Kidney epithelial cell (primary cell): ENCODE data around the gene SH3GL2. TPM values are rescaled to one million over a fixed set of nuclear protein-coding genes. Genes with fewer than 3 reads are reported as not detected.

Source experiments
- DNase-seq: peaks from one replicate; pipeline ENCODE4 v3.0.0-alpha.2; 2010; ENCODE audit warnings: low read depth
- H3K27me3 ChIP-seq: 2 replicates; pipeline ENCODE4 v1.6.0; 2011; ENCODE audit warnings: low read length; ENCODE audit not compliant: control insufficient read depth, insufficient read depth
- H3K36me3 ChIP-seq: 2 replicates; pipeline ENCODE4 v1.5.1; 2011; ENCODE audit warnings: low read length; ENCODE audit not compliant: control insufficient read depth, insufficient read depth
- H3K4me3 ChIP-seq: 2 replicates; pipeline ENCODE4 v1.5.1; 2011; ENCODE audit warnings: low read depth, mild to moderate bottlenecking, control low read depth, low read length
- CTCF ChIP-seq: IDR thresholded peaks from 2 replicates; pipeline ENCODE4 v1.5.1; 2011; ENCODE audit warnings: mild to moderate bottlenecking, moderate library complexity, low read length, control low read depth, inconsistent platforms; ENCODE audit not compliant: insufficient read depth, poor library complexity, severe bottlenecking
- total RNA-seq: library from RNA; depleted of rRNA; stranded (reverse); fragments of >200 nt; gene quantifications from 2 replicates; pipeline ENCODE4 v1.2.3, GENCODE V29; 2015

Gene SH3GL2
- total RNA-seq, 1 donor from 2014 or later: 3.5 TPM

DNA sequence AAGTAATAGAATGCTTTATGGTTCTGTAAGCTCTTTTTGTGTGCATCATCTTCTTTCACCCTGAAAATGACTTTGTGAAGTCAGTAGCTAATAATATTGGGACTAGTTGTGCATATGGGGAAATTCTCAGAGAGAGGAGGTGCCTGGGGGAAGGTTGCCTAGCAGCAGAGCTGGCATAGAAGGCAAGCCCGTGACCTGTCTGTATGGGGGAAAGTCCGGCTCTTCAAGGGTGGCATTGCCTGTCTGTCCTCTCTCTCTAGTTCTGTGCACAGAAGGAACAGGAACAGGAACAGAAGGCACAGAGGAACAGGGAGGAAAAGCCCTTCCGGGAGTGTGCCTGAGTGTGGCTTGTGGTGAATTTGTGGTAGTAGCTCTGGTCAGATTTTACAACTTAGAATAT is 33.1 kb downstream of the SH3GL2 start:
- H3K36me3 ChIP-seq: no peaks in the 10 kb centered on the region
- no peaks in the 10 kb centered on the region for H3K27me3 ChIP-seq
- no peak overlapping the region for H3K4me3 ChIP-seq
- TF ChIP-seq CTCF: no peak
- no peak for DNase-seq

DNA sequence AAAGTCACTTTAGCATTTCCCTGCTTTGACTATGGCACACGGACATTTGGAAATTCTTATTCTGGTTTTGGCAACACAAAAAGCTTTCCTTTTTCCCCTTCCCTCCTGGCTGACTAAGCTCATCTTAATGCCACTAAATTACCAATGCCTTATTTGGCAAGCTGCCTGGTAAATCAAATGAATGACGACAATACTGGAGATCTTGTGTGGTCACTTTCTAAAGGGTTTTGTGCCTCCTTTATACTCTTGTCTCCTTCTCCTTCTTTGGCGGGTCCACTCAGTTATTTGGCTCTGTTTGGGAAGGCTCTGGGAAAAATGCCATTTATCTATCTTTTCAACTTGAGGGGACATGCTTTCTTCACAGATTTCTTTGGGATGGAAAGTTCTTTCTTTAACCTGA is 34.9 kb downstream of the SH3GL2 start:
- no peaks in the 10 kb centered on the region for H3K27me3 ChIP-seq
- no peak for TF ChIP-seq CTCF
- H3K36me3 ChIP-seq: no peaks in the 10 kb centered on the region
- peak; percentile 10 for DNase-seq
- no peak overlapping the region for H3K4me3 ChIP-seq

- H3K36me3 ChIP-seq: no peaks in the 10 kb centered on the region
- no peak for DNase-seq
- TF ChIP-seq CTCF: no peak
These were observed 35.4 kb downstream of the SH3GL2 start for GRCh38 chr9:17614250-17614649.

GRCh38 chr9:17614903-17615302 is 36.0 kb downstream of the SH3GL2 start:
- no peak for TF ChIP-seq CTCF
- no peak for DNase-seq
- Histone ChIP-seq H3K36me3 (no peaks in the 10 kb centered on the region), H3K4me3 (no peak overlapping the region), H3K27me3 (no peaks in the 10 kb centered on the region)

More at GRCh38 chr9:17614250-17614649, 35.4 kb downstream of the SH3GL2 start:
- Histone ChIP-seq H3K27me3 (no peaks in the 10 kb centered on the region), H3K4me3 (no peak overlapping the region)

GRCh38 chr9:17622141-17622540 is 43.3 kb downstream of the SH3GL2 start:
- H3K36me3 ChIP-seq: no peaks in the 10 kb centered on the region
- H3K4me3 ChIP-seq: no peak overlapping the region
- TF ChIP-seq CTCF: no peak
- no peaks in the 10 kb centered on the region for H3K27me3 ChIP-seq
- DNase-seq: no peak

DNA sequence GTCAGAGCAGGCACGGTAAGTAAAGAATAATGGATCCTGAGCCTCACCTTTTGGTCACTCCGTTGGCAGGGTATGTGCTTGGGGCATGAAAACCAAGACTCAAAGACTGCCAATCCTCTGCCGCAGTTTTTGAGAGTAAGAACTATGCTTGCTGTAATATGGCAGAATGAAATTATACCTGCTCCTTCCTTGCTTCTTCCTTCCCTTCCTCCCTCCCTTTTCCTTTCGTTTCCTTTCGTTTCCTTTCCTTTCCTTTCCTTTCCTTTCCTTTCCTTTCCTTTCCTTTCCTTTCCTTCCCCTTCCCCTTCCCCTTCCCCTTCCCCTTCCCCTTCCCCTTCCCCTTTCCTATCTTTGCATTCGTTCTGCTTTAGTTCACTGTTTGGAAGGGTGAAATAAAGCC is 43.9 kb downstream of the SH3GL2 start:
- DNase-seq: no peak
- H3K36me3 ChIP-seq: no peaks in the 10 kb centered on the region
- no peak for TF ChIP-seq CTCF

More for the DNA sequence above, 43.9 kb downstream of the SH3GL2 start:
- Histone ChIP-seq H3K27me3 (no peaks in the 10 kb centered on the region), H3K4me3 (no peak overlapping the region)
